GM19452 (cell line): ENCODE measurements around the gene PCCA.
A peak's percentile ranks its signal among the peaks of the same experiment; 100 is the strongest.

ENCODE experiments used
- ATAC-seq: cut with Tn5 transposase; IDR thresholded peaks from one replicate; pipeline ENCODE4 v1.9.1; 2021; ENCODE audit not compliant: unreplicated experiment

PCCA gene

DNA sequence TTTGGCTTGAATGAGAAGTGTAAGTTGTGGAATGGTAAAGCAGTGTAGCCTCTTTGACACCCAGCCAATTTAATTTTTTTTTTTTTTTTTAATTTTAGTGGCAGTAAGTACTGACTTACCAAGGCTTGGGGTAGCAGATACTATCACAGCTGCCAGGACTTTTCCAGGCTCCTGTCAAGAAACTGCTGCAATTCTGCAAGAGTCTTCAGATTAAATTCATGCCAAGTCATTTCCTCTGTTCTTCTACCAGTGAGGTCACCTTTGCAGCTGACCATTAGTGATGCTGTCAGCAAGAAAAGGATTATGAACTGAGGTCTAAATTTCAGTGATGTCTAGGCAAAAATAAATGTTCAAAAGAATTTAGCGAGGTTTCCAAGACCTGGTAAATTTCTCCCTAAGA lies 408.5 kb downstream of the PCCA start:
- no peak for ATAC-seq

DNA sequence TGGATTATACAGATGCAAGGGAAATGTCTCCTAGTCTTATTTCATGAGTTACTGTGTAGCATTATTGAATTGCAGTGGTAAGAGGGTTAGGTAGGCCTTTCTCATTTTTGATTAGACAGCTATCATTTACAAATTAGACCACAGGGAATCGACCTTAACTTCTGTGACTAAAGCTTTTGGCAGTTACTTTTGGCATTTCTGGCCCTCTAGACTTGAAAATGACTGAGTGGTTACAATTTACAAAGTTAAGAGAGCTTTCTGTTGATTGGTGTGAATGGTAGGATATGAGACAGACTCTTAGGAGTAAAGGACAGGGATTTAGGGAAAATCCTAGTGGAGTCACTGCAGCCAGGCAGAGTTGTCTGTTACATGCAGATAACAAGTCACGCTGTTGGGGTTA lies 413.6 kb downstream of the PCCA start:
- ATAC-seq, result no peak

GRCh38 chr13:100503622-100504021 lies 414.7 kb downstream of the PCCA start:
- no peak for ATAC-seq

DNA sequence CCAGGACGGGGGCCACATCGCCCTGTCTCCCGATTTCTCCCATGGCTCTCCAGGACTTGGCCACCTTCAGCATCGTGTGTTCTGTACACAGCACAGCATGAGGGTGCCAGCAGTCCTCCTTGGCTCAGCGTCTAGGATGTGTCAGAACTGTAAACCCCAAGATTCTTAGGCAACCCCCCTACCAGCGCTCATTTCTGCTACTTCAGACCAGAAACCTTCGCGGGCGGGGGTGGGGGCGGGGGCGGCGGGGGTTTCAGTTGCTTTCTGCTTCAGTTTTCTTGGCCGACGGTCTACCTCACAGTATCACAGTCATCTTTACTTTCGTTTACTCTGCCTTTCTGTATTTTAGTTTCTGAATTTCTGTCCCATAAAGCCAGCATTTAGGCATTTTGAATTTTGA lies 417.3 kb downstream of the PCCA start:
- ATAC-seq, result no peak

DNA sequence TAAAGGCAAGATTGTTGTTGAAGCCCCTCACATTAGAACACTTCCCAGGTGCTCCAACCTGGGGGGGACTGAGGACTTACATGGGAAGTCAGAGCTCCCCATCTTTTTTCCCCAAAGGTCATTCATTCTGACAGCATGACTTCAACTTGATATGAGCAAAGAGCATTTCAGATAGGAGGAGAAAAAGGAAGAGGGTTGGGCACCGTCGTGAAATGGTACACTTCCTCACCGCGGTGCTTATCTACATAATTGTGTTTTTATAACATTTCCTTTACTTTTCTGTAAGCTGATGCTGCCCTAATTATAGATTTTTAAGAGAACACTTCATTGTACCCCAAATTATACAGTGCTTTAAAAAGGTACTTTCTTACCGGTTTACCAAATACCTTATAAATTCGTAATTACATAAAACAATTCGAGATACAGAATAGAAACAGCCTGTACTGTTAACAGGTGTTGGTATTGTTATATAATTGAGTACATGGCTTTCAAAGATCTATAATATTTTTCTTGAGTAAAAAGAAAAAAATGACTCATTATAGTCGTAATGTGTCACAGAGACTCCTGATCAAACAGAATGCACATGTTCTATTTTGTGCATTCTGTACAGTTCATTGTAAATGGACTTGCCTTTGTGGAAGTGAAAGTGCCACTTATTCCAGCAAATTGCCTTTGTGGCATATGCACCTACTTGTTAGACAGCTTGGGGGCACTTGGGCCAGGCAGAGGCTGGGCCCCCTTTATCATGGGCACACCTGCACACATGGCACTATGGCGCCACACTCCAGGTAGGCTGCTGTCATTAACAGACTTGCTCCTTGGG lies 417.9 kb downstream of the PCCA start:
- no peak for ATAC-seq

DNA sequence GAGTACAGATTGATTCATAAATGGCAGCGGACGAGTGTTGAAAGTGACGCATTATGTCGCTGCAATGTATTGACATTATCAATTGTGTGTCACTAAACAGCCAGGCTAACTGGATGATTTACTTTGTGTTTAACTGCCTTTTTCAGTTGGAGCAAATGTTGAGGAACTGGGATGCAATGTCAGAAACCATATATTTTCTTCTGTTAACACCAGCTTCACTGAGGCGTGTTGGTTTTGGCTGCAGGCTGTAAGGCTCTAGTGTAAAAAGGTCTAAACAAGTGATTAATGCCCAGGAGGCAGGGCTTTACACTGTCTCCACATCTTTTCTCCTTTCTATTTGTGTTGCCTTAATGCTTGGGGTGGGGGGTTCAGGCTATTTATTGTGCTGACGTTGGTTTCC lies 419.6 kb downstream of the PCCA start:
- ATAC-seq, result no peak

GRCh38 chr13:100508996-100509395 lies 420.1 kb downstream of the PCCA start:
- ATAC-seq, result no peak

DNA sequence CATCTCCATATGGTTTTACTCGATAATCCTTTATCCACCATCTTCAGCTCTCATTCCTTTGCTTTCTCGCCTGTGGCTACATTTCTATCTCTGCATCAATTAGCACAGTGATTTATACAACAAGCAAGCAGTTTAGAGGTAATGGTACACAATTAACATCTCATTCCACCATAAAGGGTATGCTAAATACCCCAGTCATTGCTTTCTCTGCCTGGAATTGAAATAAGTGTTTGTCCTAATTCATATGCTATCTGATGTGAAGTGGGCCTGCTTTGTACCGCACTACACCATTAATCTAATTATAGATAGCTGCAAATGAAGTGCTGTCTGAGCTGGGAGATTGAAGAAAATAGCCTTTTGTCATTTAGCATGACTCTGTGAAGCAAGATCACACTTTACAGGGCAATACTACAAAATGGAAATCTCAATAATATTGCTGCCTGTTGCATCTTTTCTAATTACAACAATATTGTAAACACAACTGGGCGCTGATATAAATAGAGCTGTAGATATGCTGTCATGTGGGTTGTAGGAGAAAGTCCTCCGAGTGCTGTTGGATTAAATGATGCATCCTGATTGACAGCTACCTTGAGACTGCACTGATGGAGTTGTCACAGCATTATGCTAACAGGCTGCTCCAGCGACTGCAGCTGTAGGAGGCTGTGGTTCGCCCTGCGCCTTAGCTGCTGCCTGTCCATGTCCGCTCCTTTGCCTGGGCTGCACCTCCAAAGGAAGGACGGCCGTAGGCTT lies 421.5 kb downstream of the PCCA start:
- ATAC-seq, result no peak

- ATAC-seq, result no peak
These were observed 422.6 kb downstream of the PCCA start for GRCh38 chr13:100511466-100511865.

DNA sequence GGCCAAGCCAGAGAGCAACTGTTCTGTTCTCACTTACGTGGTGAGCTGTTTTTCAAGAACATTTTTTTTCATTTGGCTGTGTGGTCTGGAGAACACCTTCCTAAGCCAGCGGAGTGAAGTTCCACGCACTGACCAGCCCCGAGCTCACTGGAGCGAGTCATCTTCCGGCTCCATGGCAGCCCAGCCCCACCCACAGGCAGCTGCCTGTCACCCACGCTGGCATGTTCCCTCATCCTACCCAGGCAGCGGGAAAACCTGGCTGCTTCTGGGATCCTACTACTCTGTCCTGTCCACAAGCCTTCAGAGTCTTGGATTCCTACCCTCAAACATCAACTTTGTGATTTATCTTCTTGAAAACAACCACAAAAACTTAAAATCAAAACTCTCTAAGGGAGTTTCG lies 423.5 kb downstream of the PCCA start:
- no peak for ATAC-seq

- no peak for ATAC-seq
These were observed 424.3 kb downstream of the PCCA start for GRCh38 chr13:100513171-100513570.

DNA sequence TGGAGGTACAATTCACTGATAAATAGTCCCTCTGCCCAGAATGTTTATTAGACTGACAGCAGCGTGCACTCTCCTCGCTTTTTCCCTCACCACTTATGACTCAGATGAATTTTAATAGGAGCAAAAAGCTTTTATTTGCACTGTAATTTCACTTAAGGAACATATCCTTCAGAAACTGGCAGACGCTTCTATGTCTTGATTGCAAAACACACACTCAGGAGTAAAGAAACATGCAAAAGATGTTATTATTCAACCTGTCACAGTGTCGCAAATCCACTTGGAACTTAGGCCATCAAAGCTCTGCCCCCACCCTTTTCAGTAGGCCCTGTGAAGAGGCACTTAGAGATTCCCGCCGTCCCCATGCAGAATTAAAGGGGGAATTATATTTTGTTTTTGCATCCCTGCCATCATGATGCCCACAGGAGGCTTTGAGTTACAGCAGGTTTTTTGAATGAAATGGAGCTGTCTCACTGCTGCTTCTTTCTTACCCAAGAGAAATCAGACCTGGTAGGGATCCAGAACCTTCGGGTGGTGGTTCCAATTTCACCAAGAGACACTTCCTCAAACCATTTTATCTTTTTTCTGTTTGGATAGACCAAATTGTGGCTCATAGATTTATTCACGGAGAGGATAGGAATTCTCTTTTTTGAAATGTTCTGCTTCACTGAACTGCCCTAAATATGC lies 425.2 kb downstream of the PCCA start:
- ATAC-seq, result no peak

DNA sequence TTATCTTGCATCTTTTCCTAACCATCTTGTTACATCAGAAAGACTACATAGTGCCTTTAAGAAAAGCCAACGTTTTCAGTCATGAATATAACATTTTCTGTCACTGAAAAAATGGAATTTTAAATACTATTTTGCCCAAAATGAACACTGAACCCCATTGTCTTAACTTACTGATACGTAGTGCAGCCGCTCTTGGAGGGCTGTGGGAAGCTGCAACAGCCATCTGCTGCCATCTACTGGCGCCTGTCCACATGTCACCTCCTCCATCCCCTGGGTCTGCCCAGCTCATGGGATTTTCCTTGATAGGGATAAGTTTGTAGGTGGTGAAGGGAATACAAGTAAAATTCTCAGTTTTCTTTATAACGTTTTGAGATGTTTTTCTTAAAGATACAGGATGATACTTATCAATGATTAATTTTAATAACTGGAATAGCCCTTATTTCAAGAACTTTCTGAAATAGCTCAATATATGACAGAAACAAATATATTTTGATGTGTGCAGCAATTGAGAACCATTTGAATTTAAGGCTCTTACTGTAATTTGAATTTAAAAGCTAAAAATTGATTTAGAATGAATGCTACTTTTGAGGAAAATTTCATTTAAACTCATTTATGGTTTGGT lies 426.0 kb downstream of the PCCA start:
- peak; percentile 89 for ATAC-seq

GRCh38 chr13:100515410-100515800 lies 426.5 kb downstream of the PCCA start:
- ATAC-seq, result no peak

- no peak for ATAC-seq
These were observed 428.2 kb downstream of the PCCA start for GRCh38 chr13:100517135-100517534.

DNA sequence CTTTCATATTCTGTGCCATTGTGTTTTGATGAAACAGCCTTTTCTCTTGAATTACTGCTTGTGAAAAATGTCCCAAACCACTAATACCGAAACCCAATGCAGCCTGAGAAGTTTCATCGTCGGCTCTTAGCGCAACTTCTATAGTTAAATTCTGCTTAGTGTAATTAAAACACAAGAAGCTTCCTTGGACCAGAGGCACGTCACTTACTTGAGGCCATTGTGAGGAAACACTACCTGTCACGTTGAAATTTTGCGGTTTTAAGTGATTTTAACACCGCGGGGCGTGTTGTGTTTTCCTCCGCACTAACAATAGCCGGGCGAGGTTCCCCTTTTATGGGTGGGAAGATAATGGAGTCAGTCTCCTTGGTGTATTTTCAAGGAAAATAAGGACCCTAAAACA lies 428.8 kb downstream of the PCCA start:
- no peak for ATAC-seq

GRCh38 chr13:100518394-100519062 lies 429.6 kb downstream of the PCCA start:
- no peak for ATAC-seq

- no peak for ATAC-seq
These were observed 430.7 kb downstream of the PCCA start for GRCh38 chr13:100519626-100520025.

GRCh38 chr13:100520936-100521850 lies 432.3 kb downstream of the PCCA start:
- ATAC-seq, result no peak
